GM15510 (cell line): ENCODE results near the gene JAZF1.

Experiments
- POLR2A ChIP-seq: IDR thresholded peaks from 3 replicates; pipeline ENCODE4 v1.6.1; 2011; ENCODE audit warnings: borderline replicate concordance; ENCODE audit not compliant: insufficient read length; ENCODE audit errors: extremely low read depth

Gene JAZF1

DNA sequence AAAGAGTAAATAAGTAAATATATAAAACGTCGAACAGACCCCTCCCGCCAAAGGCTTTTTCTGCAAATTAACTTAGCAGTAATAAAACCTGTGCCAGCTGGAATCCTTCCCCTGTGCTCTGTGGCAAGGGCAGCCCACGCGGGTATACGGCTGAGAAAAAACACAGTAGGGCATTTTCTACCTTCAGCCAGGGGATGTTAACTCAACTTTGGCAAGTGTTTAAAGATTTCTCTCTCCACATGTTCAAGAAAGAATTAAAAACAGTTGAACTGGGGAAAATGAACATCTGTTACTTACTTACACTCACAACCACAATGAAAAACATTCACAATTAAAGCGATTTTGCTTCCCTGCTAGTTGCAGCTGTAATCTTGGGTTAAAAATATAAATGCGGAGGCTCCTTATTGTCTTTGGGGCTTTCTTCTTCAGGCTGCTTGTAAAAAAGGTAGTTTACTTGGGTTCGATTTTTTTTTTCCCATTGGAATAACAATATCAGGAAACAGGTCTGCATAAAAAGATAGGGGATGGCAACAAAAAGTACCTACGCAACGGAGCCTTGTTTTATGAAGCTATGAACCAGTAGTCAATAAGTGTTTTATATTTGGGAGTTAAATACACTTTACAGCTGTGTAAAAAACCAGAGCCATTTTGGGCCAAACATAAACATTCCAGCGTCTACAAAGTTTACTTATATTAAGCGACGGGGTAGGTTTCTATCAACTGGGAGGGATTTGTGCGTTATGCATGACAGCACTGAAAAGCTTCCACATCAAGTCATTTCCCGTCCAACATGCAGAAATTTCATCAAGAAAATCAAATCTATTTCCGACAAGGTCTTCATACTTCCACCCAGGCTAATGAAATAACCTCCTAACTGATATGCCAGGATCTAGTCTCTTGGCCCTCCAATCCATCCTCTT, 308.0 kb downstream of the JAZF1 start:
- TF ChIP-seq POLR2A: no peak

DNA sequence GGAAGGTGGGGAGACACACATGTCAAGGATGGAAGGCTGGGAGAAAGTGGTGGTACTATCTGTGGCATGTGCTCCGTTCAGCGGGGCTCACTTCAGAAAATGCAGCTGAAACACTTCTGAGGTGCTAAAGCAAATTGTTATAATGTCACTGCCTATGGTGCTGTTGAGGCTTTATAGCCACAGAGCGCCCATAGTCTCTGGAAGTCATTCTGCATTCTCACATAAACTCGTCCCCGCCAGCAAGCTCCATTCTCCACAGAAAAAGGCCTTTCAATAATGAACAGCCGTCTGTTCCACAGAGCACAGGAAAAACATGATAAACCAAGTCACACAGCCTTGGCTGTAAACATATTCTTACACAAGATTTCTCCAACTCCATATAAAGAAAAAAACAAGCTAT, 308.7 kb downstream of the JAZF1 start:
- TF ChIP-seq POLR2A: no peak

DNA sequence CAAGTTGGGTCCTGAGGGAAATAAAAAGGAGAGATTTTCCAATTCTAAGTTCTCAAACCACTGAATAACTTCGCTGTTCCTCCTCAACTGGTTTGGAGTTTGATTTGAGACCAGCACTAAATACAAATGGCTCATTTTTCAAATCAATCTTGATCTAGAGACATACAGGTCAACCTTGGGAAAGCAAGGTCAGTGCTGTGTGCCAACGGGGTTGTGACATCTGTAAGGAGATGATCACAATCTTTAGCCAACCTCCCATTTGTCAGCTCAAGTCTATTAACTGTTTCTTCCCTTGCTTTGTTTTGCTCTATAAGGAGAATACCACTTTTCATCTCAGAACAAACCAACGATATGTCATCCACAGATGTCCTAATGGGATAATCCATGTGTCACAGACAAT, 309.5 kb downstream of the JAZF1 start:
- TF ChIP-seq POLR2A: no peak

DNA sequence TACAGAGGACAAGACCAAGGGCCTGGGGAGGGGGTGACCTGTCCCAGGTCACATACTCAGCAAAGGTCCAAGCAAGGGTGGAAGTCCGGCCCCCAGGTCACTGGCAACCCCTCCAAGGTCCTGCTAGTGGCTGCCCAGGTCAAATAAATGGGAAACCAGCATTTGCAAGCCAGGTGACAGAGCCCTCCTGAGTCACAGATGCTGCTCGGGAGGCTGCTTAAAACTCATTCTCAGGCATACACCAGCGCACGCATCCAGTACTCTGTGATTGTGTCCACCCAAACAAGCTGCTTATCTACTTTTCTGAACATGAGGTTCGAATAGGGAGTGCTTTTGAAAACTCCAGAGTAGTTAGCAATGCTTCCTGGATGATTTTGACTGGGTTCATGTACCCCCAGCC, 310.0 kb downstream of the JAZF1 start:
- TF ChIP-seq POLR2A: no peak

DNA sequence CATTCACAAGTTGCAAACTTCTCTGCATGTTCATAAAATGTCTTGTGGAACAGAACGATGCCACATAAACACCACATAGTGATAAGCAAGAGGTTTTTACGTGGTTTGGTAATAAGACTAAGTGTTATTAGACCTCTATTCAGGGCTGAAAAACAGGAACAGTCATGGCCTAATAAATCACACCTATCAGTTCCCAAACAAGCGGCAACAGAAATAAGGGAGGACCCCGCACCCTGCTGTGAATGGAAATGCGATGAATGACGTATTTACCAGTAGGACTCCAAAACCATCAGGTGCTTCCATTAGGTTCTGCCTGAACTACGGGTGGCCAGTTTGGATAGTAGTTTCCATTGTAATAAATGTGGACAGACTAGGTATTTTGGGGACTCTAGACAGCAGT, 311.5 kb downstream of the JAZF1 start:
- TF ChIP-seq POLR2A: no peak

DNA sequence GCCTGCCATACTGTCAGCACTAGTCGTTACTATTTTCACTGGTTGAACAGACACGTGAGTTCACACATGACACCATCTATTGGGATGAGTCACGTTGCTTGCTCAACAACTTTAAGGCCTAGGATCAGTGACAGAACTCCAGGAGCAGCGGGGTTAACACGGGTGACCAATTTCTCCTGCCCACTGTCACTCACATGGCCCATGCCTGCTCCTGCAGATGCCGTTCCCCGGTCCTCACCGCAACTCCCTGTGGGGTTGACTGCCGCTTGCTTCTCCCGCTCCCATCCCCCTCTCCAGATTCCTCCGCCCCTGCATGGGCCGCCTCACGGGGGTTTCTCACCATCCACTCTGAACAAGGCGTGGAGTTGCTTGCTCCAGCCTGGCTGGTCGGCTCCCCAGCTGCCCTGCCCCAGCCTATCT, 312.5 kb downstream of the JAZF1 start:
- TF ChIP-seq POLR2A: no peak

DNA sequence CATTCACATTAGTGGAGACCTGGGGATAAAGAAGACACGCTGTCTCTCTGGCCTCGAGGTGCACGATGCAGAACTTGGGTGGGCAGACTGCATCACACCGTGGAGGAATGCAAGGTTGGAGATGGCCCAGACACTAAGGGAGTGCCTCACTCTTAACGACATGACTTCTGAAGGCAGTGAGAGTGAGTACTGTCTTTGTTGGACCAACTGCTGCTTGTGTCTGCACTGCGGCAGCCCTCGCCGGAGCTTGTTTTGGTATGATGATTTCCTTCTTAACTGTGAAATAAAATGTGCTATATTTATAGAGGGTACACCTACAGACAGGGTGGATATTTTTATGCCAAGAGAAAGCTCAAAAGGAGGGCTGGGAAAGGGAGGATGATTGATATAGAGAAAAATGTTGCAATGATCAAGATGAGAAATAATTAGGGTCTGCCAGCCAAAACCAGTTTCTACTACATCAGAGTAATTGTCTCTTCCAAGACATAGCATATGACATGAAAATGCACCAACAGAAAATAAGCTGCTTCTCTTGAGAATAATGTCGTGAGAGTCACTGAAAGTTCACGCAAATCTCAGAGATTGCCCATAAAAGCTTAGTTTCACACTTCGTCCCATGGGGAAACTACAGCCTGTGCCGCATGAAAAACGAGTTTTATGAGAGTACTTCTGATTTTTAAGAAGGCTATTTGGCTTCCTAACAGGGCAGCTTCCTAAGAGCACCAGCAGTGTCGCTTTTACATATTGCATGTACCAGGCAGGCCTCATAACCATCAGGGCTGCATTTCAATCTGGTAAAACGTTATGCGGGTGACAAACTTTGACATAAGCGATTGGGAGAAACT, 313.5 kb downstream of the JAZF1 start:
- no peak for TF ChIP-seq POLR2A

DNA sequence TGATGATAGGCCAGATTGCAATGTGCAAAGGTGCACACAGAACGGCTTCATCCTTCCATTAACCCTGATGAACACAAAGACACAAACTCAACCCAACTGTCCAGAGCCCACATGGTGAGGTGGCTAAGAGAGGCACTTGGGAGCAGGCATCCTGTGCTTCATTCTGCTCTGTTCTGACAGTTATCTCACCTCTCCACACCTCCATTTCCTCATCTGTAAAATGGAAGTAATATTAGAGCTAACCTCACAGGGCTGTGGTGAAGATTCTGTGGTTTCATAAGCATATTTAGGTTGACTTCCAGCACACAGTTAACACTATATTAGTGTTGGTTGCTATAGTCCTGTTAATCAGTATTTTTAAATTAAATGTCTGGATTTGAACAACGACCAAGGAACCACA, 314.3 kb downstream of the JAZF1 start:
- TF ChIP-seq POLR2A: no peak

DNA sequence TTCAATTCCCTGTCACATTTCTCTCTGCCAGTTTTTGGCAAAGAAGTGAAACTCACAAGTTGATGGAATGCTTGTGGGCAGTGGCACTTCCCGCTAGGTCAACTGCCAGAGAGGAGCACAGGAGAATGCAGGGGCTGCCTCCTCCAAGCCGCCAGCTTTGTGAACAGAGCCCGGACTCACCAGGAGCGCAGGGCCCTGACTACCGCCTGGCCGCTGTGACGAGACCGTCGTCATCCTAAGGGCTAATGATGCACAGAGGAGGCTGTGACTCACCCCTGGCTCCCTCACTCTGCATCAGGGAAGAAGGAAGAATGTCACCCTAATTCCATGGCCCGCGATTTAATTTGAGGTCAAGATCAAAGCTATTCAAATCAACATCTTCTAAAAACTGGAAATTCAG, 316.7 kb downstream of the JAZF1 start:
- TF ChIP-seq POLR2A: no peak

DNA sequence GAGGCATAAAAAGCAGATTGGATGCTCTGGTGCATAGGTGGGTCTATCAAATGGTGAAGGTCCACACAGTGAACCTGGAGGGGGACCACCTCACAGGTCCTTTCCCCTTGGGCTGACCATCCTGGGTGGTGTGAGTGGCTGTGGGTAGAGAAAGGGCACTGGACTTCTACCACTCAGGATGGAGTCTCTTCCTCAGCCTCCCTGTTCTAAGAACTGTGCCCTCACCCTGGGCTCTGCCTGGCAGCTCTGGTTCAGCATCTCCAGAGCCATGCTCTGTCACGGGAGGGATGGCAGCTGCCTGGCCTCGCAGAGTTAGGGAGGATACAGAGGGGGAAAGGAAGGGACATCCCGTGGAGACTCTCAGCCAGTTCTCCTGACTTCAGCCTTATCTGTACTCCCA, 318.8 kb downstream of the JAZF1 start:
- no peak for TF ChIP-seq POLR2A

DNA sequence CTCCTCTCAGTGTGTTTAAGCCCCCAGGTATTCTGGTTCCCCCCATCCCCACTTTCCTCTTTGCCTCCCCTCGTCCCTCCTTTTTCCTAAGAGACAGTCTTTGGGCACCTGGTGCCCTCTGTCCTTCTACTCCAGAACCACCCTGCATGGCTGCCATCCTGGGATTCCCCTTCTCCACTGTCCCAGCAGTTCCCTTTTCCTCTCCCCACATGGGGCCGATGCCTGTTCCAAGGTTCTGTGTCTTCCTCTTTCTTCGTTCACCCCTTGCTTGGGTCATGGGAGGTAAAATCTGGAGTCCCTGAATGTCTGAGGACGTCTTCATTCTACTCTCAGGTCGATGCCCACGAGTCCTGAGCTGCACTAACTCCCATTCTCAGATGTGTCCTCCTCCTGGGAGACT, 319.8 kb downstream of the JAZF1 start:
- no peak for TF ChIP-seq POLR2A

DNA sequence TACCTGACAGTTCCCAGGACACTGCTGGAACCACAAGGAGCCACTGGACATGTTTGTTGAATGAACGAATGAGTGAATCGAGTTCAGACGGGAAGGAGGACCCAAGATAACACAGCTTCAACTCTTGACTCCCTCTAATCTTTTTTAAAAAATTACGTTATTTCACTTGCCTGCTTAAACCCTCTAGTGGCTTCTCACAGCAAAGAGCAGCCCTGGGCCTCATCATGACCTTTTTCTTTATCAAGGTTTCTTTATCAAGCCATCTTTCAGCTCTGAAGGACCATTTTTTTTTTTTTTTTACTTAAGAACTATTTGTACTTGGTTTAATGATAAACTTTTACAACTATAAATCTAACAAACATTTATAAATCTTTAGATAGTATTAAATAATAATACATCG, 330.1 kb downstream of the JAZF1 start:
- TF ChIP-seq POLR2A: no peak

DNA sequence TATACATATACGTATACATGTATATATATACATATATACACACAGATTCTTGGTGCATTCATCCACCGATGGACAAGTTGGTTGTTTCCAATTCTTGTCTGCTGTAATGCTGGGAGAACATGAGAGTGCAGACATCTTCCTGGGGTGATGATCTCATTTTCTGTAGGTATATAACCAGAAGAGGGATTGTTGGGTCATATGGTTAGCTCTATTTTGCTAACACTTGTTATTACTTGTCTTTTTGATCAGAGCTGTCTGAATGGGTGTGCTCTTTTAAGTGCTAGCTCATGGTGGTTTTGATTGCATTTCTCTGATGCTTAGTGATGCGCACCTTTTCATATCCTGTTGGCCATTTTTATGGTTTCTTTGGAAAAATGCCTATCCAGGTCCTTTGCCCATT, 334.2 kb downstream of the JAZF1 start:
- TF ChIP-seq POLR2A: no peak

DNA sequence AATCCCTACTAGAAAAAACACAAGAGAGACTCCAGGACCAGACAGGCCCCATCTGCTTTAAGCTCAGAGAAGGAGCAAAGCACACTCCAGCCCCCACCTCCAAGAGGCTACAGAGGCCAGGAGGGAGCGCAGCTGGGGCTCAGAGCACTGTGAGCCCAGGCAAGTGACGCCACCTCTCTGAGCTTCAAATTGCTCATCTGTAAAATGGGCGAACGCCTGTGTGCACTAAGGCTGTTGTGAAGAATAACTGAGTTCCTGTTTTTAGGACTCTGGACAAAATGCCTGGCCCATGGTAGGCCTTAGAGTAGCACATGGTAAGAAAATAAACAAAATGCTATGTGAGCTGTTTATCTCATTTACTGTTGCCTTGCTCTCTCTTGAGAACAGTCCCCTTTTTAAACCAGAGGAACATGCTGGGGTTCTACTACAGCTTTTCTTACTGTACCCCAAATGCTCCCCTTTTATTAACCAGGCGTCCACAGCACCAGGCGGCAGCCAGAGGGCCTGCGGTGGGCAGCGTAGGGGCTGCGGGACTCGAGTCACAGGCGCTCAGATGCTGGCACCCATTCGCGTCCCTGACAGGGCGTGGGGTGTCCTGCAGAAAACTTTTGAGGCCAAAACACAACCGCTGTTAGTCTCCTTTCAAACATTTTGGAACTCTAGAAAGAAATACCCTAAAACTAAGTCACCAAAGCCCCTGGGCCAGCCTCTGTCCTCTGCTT, 336.9 kb downstream of the JAZF1 start:
- no peak for TF ChIP-seq POLR2A

DNA sequence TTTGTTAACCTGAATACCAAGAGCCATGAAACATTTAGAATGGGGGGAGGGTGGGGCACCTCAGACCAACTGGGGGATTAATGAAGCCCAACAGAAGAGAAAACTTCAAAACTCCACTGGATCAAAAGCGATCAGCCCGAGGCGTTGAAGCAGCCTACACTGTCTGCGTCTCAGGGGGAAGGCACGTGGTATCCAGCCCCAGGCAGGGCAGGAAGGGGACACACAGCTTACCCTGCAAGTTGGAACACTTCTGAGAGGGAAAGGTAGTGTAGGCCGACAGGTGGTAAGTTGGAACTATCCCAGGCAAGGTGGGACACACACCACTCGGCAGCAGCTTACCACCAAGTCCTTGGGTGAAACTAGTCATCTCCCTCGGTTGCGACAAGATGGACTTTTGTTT, 337.7 kb downstream of the JAZF1 start:
- no peak for TF ChIP-seq POLR2A
